ENCODE results near the gene POU2F3.

DNA sequence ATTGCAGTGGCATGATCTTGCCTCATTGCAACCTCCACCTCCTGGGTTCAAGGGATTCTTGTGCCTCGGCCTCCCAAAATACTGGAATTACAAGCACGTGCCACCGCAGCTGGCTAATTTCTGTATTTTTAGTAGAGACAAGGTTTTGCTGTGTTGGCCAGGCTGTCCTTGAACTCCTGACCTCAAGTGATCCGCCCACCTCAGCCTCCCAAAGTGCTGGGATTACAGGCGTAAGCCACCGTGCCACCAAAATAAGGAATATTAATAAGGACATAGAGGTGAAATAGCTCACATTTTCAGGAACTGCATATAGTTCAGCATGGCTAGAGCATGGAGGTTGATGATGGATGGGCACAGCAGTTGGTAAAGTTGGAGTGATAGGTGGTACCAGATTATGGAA, 117.7 kb downstream of the POU2F3 start:
- TF ChIP-seq, protein P1, sequence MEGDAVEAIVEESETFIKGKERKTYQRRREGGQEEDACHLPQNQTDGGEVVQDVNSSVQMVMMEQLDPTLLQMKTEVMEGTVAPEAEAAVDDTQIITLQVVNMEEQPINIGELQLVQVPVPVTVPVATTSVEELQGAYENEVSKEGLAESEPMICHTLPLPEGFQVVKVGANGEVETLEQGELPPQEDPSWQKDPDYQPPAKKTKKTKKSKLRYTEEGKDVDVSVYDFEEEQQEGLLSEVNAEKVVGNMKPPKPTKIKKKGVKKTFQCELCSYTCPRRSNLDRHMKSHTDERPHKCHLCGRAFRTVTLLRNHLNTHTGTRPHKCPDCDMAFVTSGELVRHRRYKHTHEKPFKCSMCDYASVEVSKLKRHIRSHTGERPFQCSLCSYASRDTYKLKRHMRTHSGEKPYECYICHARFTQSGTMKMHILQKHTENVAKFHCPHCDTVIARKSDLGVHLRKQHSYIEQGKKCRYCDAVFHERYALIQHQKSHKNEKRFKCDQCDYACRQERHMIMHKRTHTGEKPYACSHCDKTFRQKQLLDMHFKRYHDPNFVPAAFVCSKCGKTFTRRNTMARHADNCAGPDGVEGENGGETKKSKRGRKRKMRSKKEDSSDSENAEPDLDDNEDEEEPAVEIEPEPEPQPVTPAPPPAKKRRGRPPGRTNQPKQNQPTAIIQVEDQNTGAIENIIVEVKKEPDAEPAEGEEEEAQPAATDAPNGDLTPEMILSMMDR (IDR thresholded peaks at IDR 0.05; ENCODE audit: low read length): no peak
- TF ChIP-seq EZH2 (IDR thresholded peaks at IDR 0.05; ENCODE audit: borderline replicate concordance, low read length): no peak

Data from OCI-LY1 (cell line).